ENCODE results near the gene NYAP2.

NYAP2 gene

GRCh38 chr2:225486236-225486635 lies 86.7 kb downstream of the NYAP2 start:
- no peaks in the 10 kb centered on the region for H3K36me3 ChIP-seq (ENCODE audit: insufficient read depth, low read length)
- no peaks in the 10 kb centered on the region for H3K4me1 ChIP-seq (ENCODE audit: insufficient read depth, low read length)
- no peak overlapping the region for H3K4me3 ChIP-seq (ENCODE audit: low read depth in 1 of 2, low read length in 2 of 2)
- no peaks in the 10 kb centered on the region for H3K27me3 ChIP-seq (ENCODE audit: control insufficient read depth in 1 of 2, insufficient read depth in 2 of 2, low read length in 2 of 2)
- H3K9me3 ChIP-seq (ENCODE audit: low read length) = no peaks in the 10 kb centered on the region
- no peak overlapping the region for H3K9ac ChIP-seq (ENCODE audit: low read length)
- H3K27ac ChIP-seq (ENCODE audit: low read depth, low read length) = no peak overlapping the region

- H3K27me3 ChIP-seq (ENCODE audit: control insufficient read depth in 1 of 2, insufficient read depth in 2 of 2, low read length in 2 of 2) = no peaks in the 10 kb centered on the region
- no peaks in the 10 kb centered on the region for H3K9me3 ChIP-seq (ENCODE audit: low read length)
- no peak overlapping the region for H3K27ac ChIP-seq (ENCODE audit: low read depth, low read length)
- H3K36me3 ChIP-seq (ENCODE audit: insufficient read depth, low read length) = no peaks in the 10 kb centered on the region
- no peak overlapping the region for H3K4me3 ChIP-seq (ENCODE audit: low read depth in 1 of 2, low read length in 2 of 2)
- H3K9ac ChIP-seq (ENCODE audit: low read length) = no peak overlapping the region
- H3K4me1 ChIP-seq (ENCODE audit: insufficient read depth, low read length) = no peaks in the 10 kb centered on the region
Observed at GRCh38 chr2:225487878-225488416, 88.4 kb downstream of the NYAP2 start.

- no peaks in the 10 kb centered on the region for H3K36me3 ChIP-seq (ENCODE audit: insufficient read depth, low read length)
- no peak overlapping the region for H3K9ac ChIP-seq (ENCODE audit: low read length)
Observed at GRCh38 chr2:225488743-225489142, 89.2 kb downstream of the NYAP2 start.

GRCh38 chr2:225493420-225494099 lies 94.0 kb downstream of the NYAP2 start:
- Histone ChIP-seq H3K27ac (ENCODE audit: low read depth, low read length) (no peak overlapping the region), H3K4me1 (ENCODE audit: insufficient read depth, low read length) (no peaks in the 10 kb centered on the region), H3K36me3 (ENCODE audit: insufficient read depth, low read length) (no peaks in the 10 kb centered on the region), H3K9ac (ENCODE audit: low read length) (no peak overlapping the region), H3K27me3 (ENCODE audit: control insufficient read depth in 1 of 2, insufficient read depth in 2 of 2, low read length in 2 of 2) (no peaks in the 10 kb centered on the region), H3K9me3 (ENCODE audit: low read length) (no peaks in the 10 kb centered on the region), H3K4me3 (ENCODE audit: low read depth in 1 of 2, low read length in 2 of 2) (no peak overlapping the region)

More at GRCh38 chr2:225488743-225489142, 89.2 kb downstream of the NYAP2 start:
- Histone ChIP-seq H3K4me1 (ENCODE audit: insufficient read depth, low read length) (no peaks in the 10 kb centered on the region), H3K9me3 (ENCODE audit: low read length) (no peaks in the 10 kb centered on the region), H3K4me3 (ENCODE audit: low read depth in 1 of 2, low read length in 2 of 2) (no peak overlapping the region), H3K27ac (ENCODE audit: low read depth, low read length) (no peak overlapping the region), H3K27me3 (ENCODE audit: control insufficient read depth in 1 of 2, insufficient read depth in 2 of 2, low read length in 2 of 2) (no peaks in the 10 kb centered on the region)

GRCh38 chr2:225494100-225494459 lies 94.6 kb downstream of the NYAP2 start:
- Histone ChIP-seq H3K9ac (ENCODE audit: low read length) (no peak overlapping the region), H3K27me3 (ENCODE audit: control insufficient read depth in 1 of 2, insufficient read depth in 2 of 2, low read length in 2 of 2) (no peaks in the 10 kb centered on the region), H3K4me3 (ENCODE audit: low read depth in 1 of 2, low read length in 2 of 2) (no peak overlapping the region), H3K27ac (ENCODE audit: low read depth, low read length) (no peak overlapping the region), H3K36me3 (ENCODE audit: insufficient read depth, low read length) (no peaks in the 10 kb centered on the region), H3K9me3 (ENCODE audit: low read length) (no peaks in the 10 kb centered on the region), H3K4me1 (ENCODE audit: insufficient read depth, low read length) (no peaks in the 10 kb centered on the region)

- H3K4me3 ChIP-seq (ENCODE audit: low read depth in 1 of 2, low read length in 2 of 2) = no peak overlapping the region
- H3K9me3 ChIP-seq (ENCODE audit: low read length) = no peaks in the 10 kb centered on the region
- H3K27ac ChIP-seq (ENCODE audit: low read depth, low read length) = no peak overlapping the region
- H3K9ac ChIP-seq (ENCODE audit: low read length) = no peak overlapping the region
- H3K27me3 ChIP-seq (ENCODE audit: control insufficient read depth in 1 of 2, insufficient read depth in 2 of 2, low read length in 2 of 2) = no peaks in the 10 kb centered on the region
- no peaks in the 10 kb centered on the region for H3K36me3 ChIP-seq (ENCODE audit: insufficient read depth, low read length)
- H3K4me1 ChIP-seq (ENCODE audit: insufficient read depth, low read length) = no peaks in the 10 kb centered on the region
Observed at GRCh38 chr2:225495706-225496105, 96.2 kb downstream of the NYAP2 start.

- no peaks in the 10 kb centered on the region for H3K27me3 ChIP-seq (ENCODE audit: control insufficient read depth in 1 of 2, insufficient read depth in 2 of 2, low read length in 2 of 2)
- H3K9ac ChIP-seq (ENCODE audit: low read length) = no peak overlapping the region
- no peaks in the 10 kb centered on the region for H3K36me3 ChIP-seq (ENCODE audit: insufficient read depth, low read length)
- no peaks in the 10 kb centered on the region for H3K4me1 ChIP-seq (ENCODE audit: insufficient read depth, low read length)
- no peak overlapping the region for H3K4me3 ChIP-seq (ENCODE audit: low read depth in 1 of 2, low read length in 2 of 2)
- no peaks in the 10 kb centered on the region for H3K9me3 ChIP-seq (ENCODE audit: low read length)
- no peak overlapping the region for H3K27ac ChIP-seq (ENCODE audit: low read depth, low read length)
Observed at GRCh38 chr2:225496568-225496967, 97.1 kb downstream of the NYAP2 start.

- no peaks in the 10 kb centered on the region for H3K4me1 ChIP-seq (ENCODE audit: insufficient read depth, low read length)
- no peaks in the 10 kb centered on the region for H3K9me3 ChIP-seq (ENCODE audit: low read length)
- no peaks in the 10 kb centered on the region for H3K27me3 ChIP-seq (ENCODE audit: control insufficient read depth in 1 of 2, insufficient read depth in 2 of 2, low read length in 2 of 2)
- no peak overlapping the region for H3K27ac ChIP-seq (ENCODE audit: low read depth, low read length)
- H3K36me3 ChIP-seq (ENCODE audit: insufficient read depth, low read length) = no peaks in the 10 kb centered on the region
- no peak overlapping the region for H3K4me3 ChIP-seq (ENCODE audit: low read depth in 1 of 2, low read length in 2 of 2)
- no peak overlapping the region for H3K9ac ChIP-seq (ENCODE audit: low read length)
Observed at GRCh38 chr2:225497166-225497565, 97.7 kb downstream of the NYAP2 start.

- Histone ChIP-seq H3K27ac (ENCODE audit: low read depth, low read length) (no peak overlapping the region), H3K27me3 (ENCODE audit: control insufficient read depth in 1 of 2, insufficient read depth in 2 of 2, low read length in 2 of 2) (no peaks in the 10 kb centered on the region), H3K9ac (ENCODE audit: low read length) (no peak overlapping the region), H3K36me3 (ENCODE audit: insufficient read depth, low read length) (no peaks in the 10 kb centered on the region), H3K9me3 (ENCODE audit: low read length) (no peaks in the 10 kb centered on the region), H3K4me1 (ENCODE audit: insufficient read depth, low read length) (no peaks in the 10 kb centered on the region), H3K4me3 (ENCODE audit: low read depth in 1 of 2, low read length in 2 of 2) (no peak overlapping the region)
Observed at GRCh38 chr2:225501022-225501421, 101.5 kb downstream of the NYAP2 start.

GRCh38 chr2:225502971-225503370 lies 103.5 kb downstream of the NYAP2 start:
- Histone ChIP-seq H3K9ac (ENCODE audit: low read length) (no peak overlapping the region), H3K27me3 (ENCODE audit: control insufficient read depth in 1 of 2, insufficient read depth in 2 of 2, low read length in 2 of 2) (no peaks in the 10 kb centered on the region), H3K36me3 (ENCODE audit: insufficient read depth, low read length) (no peaks in the 10 kb centered on the region), H3K4me3 (ENCODE audit: low read depth in 1 of 2, low read length in 2 of 2) (no peak overlapping the region), H3K9me3 (ENCODE audit: low read length) (no peaks in the 10 kb centered on the region), H3K4me1 (ENCODE audit: insufficient read depth, low read length) (no peaks in the 10 kb centered on the region), H3K27ac (ENCODE audit: low read depth, low read length) (no peak overlapping the region)

GRCh38 chr2:225510796-225511195 lies 111.3 kb downstream of the NYAP2 start:
- Histone ChIP-seq H3K9me3 (ENCODE audit: low read length) (no peaks in the 10 kb centered on the region), H3K27ac (ENCODE audit: low read depth, low read length) (no peak overlapping the region), H3K4me1 (ENCODE audit: insufficient read depth, low read length) (peaks cover 4% of the 10 kb centered on the region), H3K4me3 (ENCODE audit: low read depth in 1 of 2, low read length in 2 of 2) (no peak overlapping the region), H3K9ac (ENCODE audit: low read length) (no peak overlapping the region), H3K36me3 (ENCODE audit: insufficient read depth, low read length) (no peaks in the 10 kb centered on the region), H3K27me3 (ENCODE audit: control insufficient read depth in 1 of 2, insufficient read depth in 2 of 2, low read length in 2 of 2) (no peaks in the 10 kb centered on the region)

- Histone ChIP-seq H3K27me3 (ENCODE audit: control insufficient read depth in 1 of 2, insufficient read depth in 2 of 2, low read length in 2 of 2) (no peaks in the 10 kb centered on the region), H3K9me3 (ENCODE audit: low read length) (no peaks in the 10 kb centered on the region), H3K4me3 (ENCODE audit: low read depth in 1 of 2, low read length in 2 of 2) (no peak overlapping the region), H3K36me3 (ENCODE audit: insufficient read depth, low read length) (no peaks in the 10 kb centered on the region), H3K9ac (ENCODE audit: low read length) (no peak overlapping the region), H3K4me1 (ENCODE audit: insufficient read depth, low read length) (peaks cover 4% of the 10 kb centered on the region), H3K27ac (ENCODE audit: low read depth, low read length) (no peak overlapping the region)
Observed at GRCh38 chr2:225512469-225512868, 113.0 kb downstream of the NYAP2 start.

Measured in muscle layer of colon (tissue), 2 donors.